ENCODE measurements around the gene TRIM9. TPM values are rescaled to one million over a fixed set of nuclear protein-coding genes. Genes with fewer than 3 reads are reported as not detected.

Gene TRIM9
- total RNA-seq, 1 experiment from 2014 or later, result 10.3 TPM

DNA sequence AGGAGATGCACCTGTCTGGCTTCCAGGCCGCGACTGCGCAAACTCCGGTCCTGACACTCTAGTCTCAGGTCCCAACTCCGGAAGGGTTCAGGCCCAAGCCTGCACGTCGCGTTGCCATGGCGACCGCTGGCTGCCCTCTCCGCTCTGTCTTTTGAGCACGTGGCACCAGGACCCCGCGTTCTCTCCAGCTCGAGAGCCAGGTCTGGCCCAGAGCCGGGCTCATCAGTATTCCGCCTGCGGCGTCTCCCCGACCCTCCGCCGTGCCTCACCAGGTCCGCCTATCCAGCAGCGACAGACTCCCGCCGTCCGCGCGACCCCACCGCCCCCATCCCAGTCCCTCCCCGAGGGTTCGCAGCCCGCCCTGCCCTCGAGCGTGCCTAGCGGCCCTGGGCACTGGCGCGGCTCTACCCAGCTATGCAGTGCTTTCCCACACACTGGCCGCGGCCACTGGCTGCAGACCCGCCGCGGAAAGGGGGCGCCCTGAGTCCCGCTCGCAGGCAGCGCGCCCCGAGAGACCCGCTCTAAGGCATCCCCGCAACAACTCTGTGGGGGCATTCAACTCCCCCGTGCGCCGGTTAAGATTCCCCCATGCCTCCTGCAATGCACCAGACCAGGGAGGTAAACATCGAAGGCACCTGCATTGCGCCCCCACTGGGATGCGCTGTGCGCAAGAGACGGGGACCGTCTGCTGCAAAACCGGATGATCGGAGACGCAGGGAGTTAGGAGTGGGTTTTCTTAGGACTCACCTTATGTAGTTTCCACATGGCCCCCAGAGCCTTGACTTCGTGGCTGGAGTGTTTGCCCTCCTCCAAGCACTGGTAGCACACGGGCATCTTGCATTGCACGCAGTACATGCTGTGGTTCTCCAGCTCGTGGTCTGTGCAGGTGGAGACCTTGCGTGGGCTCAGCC lies 1.3 kb downstream of the TRIM9 start:
- DNase-seq (ENCODE audit: low read depth), result peak; percentile 39

DNA sequence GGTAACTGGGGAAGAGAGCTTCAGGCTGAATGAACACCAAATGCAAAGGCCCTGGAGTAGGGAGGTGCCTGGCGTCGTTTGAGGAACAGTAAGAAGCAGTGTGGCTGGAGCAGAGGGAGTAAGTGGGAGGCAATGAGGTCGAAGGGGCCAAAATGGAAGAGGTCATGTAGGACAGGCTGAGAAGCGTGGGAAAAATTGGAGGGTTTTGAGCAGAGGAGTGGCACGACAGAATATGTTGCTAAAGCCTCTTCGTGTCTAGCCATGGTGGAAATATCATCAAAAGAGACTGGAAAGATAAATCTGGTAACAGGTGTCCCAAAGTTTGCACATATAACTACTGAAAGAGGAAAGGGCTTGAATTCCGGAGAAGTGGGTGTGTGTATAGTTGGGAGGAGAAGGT lies 1.9 kb downstream of the TRIM9 start:
- no peak for DNase-seq (ENCODE audit: low read depth)

DNA sequence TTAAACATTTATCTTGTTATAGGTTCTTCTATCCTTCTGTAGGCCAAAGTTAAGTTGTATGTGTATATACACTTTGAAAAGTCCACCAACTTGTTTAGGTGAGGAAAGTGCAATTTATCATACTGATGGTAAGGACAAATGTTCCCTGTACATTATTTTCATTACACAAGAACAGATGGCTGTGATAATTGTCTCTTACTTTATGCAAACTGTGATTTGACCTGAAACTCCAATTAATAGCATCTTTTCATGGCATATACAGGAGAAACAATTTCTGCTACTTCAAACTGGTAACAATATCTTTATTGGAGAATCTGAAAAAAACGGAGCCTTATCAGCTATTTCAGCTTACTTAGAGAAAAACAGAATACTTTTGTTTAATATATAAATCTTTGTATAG lies 5.6 kb downstream of the TRIM9 start:
- DNase-seq (ENCODE audit: low read depth), result no peak

DNA sequence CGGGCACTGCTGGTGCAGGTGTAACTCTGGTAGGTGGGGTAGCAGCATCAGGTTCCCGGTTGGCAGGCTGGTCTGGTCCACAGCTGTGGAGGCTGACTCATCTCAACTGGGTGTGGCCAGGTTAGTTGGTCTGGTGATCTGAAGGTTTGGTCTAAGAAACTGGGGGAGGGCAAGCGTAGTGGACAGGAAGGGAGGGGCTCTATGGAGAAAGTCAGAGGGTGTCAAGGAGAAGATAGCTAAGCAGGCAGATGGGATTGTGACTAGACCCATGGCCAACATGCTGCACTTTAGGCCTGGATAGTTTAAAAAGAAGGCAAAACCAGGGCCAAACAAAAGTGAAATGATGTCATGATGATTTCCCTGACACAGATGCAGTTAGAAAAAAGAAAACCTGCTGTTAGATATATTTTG lies 7.9 kb downstream of the TRIM9 start:
- no peak for DNase-seq (ENCODE audit: low read depth)

DNA sequence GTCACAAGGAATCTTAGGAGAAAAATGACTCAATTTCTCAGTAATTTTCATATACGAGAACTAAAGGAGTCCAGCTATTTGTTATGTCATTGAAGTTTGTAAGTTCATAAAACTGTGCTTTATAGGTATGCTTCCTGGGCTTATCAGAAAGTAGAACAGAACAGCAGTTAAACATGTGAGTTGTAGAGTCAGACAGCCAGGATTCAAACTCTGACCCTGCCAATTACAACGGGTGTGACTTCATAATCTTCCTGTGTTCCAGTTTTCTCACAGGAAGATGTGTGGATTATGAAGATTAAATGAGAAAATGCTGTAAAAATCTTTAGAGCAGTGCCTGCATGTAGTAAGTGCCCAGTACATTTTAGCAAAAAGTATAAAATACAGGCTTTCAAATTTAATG lies 8.9 kb downstream of the TRIM9 start:
- no peak for DNase-seq (ENCODE audit: low read depth)

DNA sequence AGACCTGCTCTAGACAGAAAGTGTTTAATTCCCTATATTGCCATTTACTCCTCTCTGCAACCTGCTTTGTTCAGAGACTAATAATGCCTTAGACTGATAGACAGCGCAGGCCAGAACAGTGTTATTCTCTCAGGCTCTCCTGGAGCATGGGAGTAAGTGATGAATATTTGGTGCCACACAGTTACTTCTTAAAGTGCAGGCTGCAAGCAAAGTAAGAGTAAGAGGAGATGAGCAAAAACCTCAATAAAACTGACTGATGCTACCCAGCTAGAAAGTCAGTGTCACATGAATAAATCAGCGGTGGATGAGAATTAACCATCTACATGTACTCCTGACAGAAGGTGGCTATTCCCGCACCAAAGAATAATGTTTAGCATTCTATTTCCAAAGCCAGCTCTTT lies 9.9 kb downstream of the TRIM9 start:
- DNase-seq (ENCODE audit: low read depth), result no peak

DNA sequence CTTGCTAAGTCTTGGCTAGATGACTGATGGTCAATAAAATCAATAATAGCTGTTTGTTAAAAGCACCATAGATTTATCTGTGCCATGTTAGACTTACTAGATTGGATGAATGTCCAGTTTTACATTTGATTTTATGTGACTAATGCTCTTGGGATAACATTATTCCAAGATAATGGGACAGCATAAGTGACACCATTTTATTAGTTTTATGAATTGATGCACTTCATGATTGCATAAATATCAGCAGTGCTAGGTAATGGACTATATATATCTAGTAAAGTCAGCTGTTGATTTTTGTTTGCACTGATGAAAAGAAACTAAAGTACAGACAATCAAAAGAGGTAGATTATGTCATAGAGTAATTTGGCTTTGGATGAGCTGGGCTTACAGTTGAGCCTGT lies 10.4 kb downstream of the TRIM9 start:
- DNase-seq (ENCODE audit: low read depth), result no peak

GRCh38 chr14:51082349-51082748 lies 12.6 kb downstream of the TRIM9 start:
- no peak for DNase-seq (ENCODE audit: low read depth)

DNA sequence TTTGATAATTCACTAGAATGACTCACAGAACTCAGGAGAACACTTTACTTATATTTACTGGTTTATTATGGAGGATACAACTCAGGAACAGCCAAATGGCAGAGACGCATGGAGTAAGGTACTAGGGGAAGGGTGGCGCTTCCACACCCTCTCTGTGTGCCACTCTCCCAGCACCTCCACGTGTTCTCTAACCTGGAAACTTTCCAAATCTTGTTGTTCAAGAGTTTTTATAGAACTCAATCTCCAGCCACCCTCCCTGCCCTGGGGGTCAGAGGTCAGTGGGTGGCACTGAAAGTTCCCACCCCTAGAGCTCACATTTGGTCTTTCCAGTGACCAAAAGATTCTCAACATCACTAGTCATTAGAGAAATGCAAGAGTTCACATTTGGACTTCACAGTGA lies 13.2 kb downstream of the TRIM9 start:
- no peak for DNase-seq (ENCODE audit: low read depth)

DNA sequence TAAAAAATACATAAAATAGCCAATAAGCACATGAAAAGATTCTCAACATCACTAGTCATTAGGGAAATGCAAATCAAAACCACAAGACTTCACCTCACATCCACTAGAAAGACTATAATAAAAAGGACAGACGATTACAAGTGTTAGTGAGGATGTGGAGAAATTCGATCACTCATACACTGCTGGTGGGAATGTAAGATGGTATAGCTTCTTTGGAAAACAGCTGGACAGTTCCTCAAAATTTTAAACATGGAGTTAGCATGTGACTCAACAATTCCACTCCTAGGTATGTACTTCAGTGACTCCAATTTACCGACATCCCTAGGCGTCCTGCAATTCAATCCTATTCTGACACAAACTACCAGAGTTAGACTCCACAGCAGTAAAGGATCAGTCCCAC lies 13.7 kb downstream of the TRIM9 start:
- no peak for DNase-seq (ENCODE audit: low read depth)

DNA sequence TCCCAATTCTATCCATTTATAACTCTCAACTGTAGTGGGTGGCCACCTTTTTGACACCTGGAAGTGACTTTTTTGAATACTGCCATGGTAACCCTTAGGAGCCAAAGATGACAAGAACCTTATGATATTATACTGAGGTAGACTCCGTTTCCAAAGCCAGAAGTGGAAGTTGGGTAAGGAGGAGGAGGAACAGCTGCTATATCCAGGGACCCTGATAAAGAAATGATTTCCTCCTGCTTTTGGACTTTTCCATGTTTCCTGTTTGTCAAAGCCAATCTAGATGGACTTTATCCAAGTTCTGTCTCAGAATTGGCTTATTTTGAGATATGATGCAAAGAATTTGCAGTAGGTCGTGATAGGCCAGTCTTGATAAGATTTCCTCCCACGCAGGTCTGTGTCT lies 14.3 kb downstream of the TRIM9 start:
- DNase-seq (ENCODE audit: low read depth), result no peak

DNA sequence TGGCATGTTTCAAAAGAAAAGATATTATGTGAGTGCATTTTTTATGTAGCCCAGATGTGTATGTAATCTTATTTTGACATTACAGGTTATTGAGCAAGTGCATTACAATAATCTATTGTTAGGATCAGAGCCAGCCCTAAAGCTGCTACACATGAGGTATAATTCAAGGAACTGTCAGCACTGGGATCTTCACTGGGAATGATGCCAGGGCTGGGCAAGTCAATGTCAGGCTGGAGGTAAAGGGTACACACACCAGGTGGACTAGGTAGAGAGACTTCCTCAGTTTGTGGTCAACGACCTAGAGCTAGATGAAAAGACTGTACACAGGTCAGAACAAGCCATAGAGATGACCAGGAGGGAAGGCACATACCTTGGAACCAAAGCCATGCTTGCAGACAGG lies 15.4 kb downstream of the TRIM9 start:
- no peak for DNase-seq (ENCODE audit: low read depth)

DNA sequence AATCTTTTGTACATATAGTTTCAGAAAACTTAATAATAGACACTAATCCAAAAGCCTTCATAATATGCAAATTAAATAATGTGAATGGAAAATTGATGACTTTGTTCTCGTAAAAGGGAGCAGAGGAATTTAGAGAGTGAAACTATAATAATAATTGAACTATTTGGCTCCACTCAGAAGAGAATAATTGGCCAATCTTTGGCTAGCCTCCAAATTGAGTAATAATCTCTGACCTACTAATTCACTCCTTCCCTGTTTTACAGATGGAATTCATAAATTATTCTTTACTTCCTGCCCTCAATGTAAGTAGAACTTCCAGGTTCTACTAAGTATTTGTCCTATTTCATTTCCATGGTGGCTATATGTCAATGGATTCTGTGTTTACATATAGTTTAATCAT lies 15.8 kb downstream of the TRIM9 start:
- no peak for DNase-seq (ENCODE audit: low read depth)

- no peak for DNase-seq (ENCODE audit: low read depth)
Observed at GRCh38 chr14:51074701-51075385, 20.1 kb downstream of the TRIM9 start.

GRCh38 chr14:51073731-51074130 lies 21.2 kb downstream of the TRIM9 start:
- no peak for DNase-seq (ENCODE audit: low read depth)

DNA sequence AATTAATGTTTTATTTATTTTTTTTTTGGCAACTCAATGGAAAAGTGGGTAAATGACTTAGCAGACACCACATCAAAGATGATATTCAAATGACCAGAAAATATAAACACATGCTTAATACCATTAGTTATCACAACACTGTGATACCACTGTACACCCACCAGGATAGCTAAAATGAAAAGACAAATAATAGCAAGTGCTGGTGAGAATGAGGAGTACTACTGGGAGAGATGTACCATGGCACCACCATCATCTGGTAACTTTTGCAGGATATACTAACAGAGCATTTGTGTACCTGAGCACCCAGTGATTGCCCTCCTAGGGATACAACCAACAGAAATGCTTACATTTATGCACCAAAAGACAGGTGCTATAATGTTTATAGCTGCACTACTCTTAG lies 21.9 kb downstream of the TRIM9 start:
- no peak for DNase-seq (ENCODE audit: low read depth)

DNA sequence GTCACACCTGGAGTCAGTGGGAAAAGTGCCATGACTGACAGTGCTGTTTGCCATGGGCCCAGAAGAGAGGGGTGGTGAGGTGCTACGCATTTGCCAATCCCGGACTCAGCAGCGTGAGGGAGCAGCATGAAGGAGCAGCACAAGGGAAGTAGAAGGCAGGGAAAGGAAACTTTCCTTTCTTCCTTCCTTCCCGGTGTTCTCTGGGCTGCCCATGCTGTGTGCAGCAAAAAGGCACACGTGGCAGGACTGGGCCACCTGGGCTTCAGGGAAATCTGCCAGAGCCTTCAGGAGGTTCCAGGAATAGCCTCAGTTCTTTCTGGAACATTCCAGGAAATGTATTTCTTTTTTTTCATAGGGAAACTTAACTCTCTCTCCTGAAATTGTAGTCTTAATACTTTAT lies 23.0 kb downstream of the TRIM9 start:
- DNase-seq (ENCODE audit: low read depth), result no peak

DNA sequence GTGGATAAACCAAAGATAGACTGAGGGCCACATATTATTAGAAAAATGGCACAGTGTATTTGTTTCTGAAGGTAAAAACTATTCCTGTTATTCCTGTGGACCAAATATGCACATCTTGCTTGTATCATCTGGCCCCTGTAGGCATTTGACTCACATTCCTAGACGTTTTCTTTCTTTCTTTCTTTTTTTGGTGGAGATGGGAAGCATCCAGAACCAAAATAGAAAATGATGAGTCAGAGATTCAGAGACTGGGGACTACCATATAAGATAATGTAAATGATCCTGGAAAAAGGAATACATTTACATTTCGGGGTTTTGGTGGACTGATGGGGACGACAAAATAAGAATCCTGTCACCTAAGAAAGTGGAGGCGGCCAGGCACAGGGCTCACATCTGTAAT lies 24.2 kb downstream of the TRIM9 start:
- DNase-seq (ENCODE audit: low read depth), result no peak

DNA sequence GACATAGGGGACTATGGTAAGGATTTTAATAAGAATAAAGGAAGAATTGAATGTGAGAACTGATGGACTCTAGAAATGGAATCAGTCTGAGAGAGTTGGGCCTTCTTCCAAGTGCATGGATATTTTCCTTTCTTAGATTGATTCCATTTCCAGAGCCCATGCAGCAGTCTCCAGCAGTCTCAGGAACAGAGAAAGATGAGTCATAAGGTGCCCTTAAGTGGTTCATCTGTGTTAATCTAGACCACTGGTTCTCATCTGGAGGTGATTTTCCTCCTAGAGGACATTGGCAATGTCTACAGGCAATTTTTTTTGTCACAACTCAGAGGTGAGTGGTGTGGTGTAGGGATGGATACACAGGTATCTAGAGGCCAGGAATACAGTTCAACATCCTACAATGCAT lies 25.9 kb downstream of the TRIM9 start:
- DNase-seq (ENCODE audit: low read depth), result peak; percentile 42

DNA sequence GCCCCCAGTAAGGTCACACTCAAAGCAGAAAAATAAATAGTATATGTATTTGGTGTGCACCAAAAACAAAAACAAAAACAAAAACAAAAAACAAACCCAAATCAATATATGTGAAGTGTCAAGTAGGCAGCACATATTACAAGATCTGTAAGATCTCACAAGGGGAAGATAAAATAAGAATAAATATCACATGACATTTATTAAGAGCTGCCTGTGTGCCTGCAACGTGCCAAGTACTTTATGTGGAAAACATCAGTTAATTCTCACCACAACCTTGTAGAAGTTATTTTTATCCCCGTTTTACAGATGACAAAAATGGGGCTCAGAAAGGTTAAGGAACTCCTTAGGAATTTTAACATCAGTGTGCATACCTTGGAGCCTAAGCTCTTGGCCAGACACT lies 26.6 kb downstream of the TRIM9 start:
- DNase-seq (ENCODE audit: low read depth), result no peak

DNA sequence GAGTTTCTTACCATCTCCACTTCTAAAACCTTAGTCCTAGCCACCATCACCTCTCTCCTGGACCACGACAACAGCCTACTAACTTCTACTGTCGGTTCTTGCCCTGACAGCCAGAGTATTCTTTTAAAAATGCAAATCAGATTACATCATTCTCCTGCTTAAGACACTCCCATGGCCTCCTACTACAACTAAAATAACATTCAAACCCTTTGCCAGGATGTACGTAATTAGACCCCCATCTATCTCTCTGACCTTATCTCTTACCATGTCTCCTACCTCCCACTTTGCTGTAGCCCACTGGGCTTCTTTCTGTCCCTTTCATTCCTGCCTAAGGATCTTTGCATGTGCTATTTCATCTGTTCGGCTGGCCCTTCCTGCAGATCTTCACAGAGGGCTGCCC lies 27.6 kb downstream of the TRIM9 start:
- DNase-seq (ENCODE audit: low read depth), result no peak

- no peak for DNase-seq (ENCODE audit: low read depth)
Observed at GRCh38 chr14:51066576-51066975, 28.3 kb downstream of the TRIM9 start.

- DNase-seq (ENCODE audit: low read depth), result no peak
Observed at GRCh38 chr14:51059032-51059431, 35.9 kb downstream of the TRIM9 start.
